GM19438 (cell line): ENCODE data around the gene ASTN2.
A peak's percentile ranks its signal among the peaks of the same experiment; 100 is the strongest.

Source experiments
- ATAC-seq: cut with Tn5 transposase; IDR thresholded peaks from one replicate; pipeline ENCODE4 v1.9.1; 2021; ENCODE audit warnings: low read depth; ENCODE audit not compliant: unreplicated experiment

The ASTN2 gene

GRCh38 chr9:117126871-117127270 is 288.0 kb downstream of the ASTN2 start:
- ATAC-seq = no peak

- ATAC-seq = no peak
Measured at GRCh38 chr9:117125531-117125930, 289.3 kb downstream of the ASTN2 start.

DNA sequence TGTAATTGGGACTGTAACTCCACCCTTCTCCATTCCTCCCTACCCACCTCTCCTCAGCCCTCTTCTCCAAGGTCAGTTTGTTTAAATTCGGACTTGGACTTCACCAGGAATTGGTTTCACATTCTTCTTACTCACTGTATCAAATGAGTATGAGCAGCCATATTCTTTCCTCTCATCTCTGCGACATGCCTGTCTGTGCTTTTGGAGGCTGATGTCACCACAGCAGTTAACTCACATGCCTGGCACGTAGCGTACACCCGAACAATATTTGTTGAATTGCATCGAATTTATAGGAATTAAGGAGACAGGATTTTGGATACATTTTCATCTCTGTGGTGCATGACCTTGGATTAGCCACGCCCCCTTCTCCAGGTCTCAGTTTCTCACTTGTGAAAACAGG is 291.1 kb downstream of the ASTN2 start:
- ATAC-seq = no peak

DNA sequence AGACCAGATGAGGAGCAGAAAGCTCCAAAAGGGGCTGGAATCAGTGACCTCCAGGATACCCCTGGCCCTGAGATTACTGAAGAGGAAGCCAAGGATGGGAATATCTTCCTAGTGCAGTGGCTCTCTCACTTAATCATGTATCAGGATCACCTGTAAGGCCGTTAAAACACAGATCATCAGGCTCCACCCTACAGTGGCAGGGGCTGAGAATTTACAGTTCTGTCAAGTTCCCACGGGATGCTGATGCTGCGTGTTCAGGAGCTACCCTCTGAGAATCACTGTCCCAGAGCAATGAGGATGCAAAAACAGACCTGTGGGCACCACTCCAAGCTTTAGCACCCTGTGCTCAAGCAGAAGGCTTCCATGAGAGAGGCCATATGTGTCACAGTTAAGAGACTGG is 291.9 kb downstream of the ASTN2 start:
- no peak for ATAC-seq

DNA sequence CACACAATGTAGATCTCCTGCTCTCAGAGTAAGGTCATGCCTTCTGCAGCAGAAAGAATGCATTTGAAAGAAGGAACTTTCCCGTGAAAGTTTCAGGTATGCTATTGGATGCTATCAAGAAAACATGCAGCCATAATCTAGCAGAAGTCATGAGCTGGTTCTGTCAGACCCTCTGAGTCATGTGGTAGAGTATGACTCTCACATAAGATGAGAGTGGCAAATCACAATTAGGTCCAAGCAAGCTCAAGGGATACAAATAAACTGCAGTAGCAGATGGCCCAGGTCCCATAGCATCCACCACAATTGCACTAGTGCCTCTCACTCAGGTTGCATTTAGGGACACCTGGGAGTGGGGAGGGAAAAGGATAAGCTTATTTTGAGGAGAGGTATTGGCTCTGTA is 292.8 kb downstream of the ASTN2 start:
- ATAC-seq = no peak

DNA sequence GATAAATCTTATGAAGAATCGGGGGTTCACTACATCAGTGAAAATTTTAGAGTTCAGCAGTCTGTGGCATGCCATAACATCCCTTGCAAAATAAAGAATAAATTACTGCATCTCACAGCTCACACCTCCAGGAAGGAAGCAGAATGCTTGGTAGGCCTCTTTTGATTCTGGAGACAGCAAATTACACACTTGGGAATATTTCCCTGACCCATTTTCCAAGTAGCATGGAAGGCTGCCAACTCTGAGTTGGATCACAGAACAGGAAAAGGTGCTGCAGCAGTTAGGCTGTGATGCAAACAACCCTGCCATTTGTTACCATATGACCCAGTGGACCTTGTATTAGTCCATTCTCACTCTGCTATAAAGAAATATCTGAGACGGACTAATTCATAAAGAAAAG is 293.5 kb downstream of the ASTN2 start:
- ATAC-seq = no peak

DNA sequence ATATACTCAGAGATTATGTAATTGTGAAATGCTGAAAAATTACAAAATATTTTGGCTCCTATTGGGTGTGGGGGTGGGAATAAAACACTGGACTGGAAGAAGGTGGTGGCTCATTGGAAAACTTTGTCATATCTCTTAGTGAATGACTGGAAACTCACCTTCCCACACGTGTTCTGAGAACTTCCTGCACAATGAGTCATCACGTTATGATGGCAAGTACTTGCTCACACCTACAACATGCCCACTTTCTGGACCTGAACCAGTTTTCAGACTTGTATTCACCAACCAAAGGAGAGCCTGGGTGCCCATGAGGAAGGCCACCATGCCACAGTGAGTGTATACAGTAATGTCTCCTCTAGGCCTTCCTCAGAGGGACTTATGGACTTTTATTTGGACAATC is 294.8 kb downstream of the ASTN2 start:
- no peak for ATAC-seq

DNA sequence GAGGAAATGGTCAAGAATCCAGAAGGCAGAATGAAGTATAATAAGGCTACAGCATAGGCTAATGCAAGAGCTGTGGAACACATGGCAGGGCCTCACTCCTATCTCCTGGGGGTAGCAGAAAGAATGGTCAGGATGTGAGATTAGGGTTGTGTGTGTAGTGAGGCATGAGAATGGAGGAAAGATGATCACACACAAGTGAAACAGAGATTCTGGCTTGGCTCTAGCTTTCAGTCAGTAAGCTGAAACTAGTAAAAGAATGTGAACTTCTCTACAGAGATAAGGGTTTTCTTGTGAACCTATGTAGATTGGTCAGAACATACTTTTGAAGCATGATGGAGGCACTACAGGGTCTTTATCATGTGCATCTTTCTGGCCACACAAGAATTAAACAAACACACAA is 298.8 kb downstream of the ASTN2 start:
- peak; percentile 78 for ATAC-seq

- ATAC-seq = no peak
Measured at GRCh38 chr9:117114768-117115167, 300.1 kb downstream of the ASTN2 start.

- ATAC-seq = no peak
Measured at GRCh38 chr9:117104716-117105495, 310.0 kb downstream of the ASTN2 start.

- ATAC-seq = no peak
Measured at GRCh38 chr9:117104206-117104605, 310.7 kb downstream of the ASTN2 start.

DNA sequence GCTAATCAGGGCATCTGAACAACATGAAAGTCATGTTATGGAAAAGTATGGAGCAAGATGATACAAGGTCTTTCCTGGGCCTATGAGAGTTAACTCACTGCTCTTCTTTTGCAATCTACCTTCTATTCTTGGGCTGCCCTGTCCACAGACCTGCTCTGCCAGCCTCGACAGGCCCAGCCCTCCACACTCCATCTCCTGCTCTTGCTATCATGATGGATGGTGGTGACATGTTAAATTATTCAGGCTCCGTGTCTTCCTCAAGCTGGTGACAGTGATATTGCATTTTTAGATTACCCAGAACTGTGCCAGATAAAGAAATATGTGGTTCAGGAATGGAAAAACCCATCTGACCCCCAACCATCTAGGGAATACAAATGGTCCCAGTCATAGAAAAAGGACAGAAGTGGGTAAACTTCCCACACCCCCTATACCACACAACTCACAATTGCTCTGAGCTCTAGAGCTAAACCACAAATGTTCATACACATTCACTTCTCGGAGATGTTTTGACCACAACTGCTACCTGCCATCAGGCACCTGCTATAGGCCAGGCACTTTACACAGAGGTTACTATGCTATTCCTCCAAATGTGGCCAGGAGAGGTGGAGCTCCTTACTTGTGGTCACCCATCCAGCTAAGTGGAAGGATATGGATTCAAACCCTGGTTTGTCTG is 311.3 kb downstream of the ASTN2 start:
- ATAC-seq = no peak

- no peak for ATAC-seq
Measured at GRCh38 chr9:117101008-117101407, 313.8 kb downstream of the ASTN2 start.

- no peak for ATAC-seq
Measured at GRCh38 chr9:117098331-117098730, 316.5 kb downstream of the ASTN2 start.

- ATAC-seq = no peak
Measured at GRCh38 chr9:117097761-117098160, 317.1 kb downstream of the ASTN2 start.

DNA sequence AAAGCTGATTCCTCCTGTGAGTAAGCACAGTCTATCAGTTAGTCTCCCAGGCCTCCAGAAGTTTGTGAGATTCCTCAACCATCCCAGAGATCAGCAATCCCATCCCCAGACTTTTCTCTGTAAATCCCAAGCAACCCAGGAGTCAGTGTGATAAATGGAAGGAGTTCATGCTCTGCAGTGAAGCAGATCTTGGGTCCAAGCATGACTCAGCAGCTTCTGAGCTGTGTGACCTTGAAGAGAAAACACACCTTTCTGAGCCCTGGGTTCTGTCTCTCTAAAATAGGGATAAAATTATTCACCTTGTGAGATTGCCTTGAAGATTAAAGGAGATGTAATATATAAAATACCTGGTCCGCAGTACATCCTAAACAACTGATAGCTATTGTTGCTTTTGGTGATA is 318.7 kb downstream of the ASTN2 start:
- ATAC-seq = no peak

DNA sequence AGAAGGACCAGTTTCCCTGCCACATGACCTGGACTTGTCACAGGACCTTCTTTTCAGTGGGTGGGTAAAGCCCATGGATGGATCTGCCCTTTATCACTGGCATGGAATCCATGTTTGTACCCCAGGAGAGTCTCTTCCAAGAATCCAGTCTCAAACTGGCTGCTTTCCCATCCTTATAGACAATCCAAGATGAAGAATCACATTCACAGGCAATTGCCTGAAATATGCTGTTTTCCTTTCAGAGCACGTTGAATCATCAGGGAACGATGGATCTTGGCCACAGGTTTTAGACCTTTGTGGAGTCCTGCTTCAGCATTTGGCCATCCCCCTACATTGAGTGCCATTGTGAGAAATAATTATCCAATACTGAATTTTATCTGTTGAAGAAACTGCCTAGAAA is 319.8 kb downstream of the ASTN2 start:
- ATAC-seq = no peak

GRCh38 chr9:117093891-117094844 is 320.7 kb downstream of the ASTN2 start:
- ATAC-seq = no peak

DNA sequence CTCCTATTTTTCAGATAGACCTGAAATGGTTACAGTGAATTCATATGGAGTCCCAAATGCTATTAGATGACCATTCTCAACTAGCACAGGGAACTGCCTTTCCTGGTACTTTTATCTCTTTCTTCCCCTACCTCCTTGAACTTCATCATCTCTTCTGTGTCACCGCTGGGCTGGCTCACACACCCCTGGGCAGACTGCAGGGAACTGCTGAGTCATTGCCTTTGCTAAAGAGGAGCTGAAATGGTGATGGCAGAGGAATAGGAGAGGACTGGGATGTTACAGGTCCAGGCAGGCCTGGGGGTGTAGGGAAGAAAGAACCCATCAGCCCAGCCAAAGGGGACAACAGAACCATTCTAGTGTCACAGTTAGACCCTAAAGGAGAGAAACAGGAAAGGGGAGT is 322.3 kb downstream of the ASTN2 start:
- ATAC-seq = no peak

DNA sequence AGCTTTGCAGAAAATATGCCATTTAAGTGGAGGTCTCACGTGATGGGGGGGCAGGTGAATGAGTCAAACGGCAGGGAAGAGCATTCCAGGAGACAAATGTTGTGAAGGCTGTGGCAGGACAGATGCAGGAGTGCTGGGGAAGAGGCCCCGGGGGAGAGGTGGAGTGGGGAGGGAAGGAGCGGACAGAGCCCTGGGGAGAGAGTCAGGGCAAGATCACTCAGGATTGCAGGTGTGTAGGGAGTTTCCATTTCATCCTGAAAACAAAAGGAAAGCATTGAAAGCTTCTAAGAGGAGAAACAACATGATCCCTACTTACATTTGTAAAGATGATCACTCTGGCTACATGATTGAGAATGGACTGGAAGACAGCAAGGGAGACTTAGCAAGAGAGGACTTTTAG is 323.3 kb downstream of the ASTN2 start:
- ATAC-seq = no peak

- no peak for ATAC-seq
Measured at GRCh38 chr9:117088786-117089185, 326.1 kb downstream of the ASTN2 start.
